SU-DHL-6 (cell line): ENCODE data around the gene NEK10.

Source experiments
- EZH2phosphoT487 ChIP-seq: fragments of 200-600 bp; sonication (generic), shearing (Covaris generic); conservative IDR thresholded peaks from 2 replicates; pipeline ENCODE4 v1.6.1; 2018; ENCODE audit warnings: mild to moderate bottlenecking, antibody characterized with exemption, low read length, moderate library complexity, mixed read lengths
- TF ChIP-seq, protein P1 (sequence below): fragments of 200-600 bp; sonication (generic); IDR thresholded peaks from one replicate; pipeline ENCODE4 v1.5.1; 2017; ENCODE audit warnings: antibody characterized with exemption, mild to moderate bottlenecking, low read length, moderate library complexity; ENCODE audit not compliant: insufficient read depth, poor library complexity, severe bottlenecking

- TF ChIP-seq, protein P1, sequence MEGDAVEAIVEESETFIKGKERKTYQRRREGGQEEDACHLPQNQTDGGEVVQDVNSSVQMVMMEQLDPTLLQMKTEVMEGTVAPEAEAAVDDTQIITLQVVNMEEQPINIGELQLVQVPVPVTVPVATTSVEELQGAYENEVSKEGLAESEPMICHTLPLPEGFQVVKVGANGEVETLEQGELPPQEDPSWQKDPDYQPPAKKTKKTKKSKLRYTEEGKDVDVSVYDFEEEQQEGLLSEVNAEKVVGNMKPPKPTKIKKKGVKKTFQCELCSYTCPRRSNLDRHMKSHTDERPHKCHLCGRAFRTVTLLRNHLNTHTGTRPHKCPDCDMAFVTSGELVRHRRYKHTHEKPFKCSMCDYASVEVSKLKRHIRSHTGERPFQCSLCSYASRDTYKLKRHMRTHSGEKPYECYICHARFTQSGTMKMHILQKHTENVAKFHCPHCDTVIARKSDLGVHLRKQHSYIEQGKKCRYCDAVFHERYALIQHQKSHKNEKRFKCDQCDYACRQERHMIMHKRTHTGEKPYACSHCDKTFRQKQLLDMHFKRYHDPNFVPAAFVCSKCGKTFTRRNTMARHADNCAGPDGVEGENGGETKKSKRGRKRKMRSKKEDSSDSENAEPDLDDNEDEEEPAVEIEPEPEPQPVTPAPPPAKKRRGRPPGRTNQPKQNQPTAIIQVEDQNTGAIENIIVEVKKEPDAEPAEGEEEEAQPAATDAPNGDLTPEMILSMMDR: no peak
- no peak for TF ChIP-seq EZH2phosphoT487
Observed at GRCh38 chr3:27127195-27127594, 242.0 kb downstream of the NEK10 start.
